GM18951 (cell line): ENCODE results near the gene ASH1L.
"Not testable (repeated sequence)": the region's sequence is repeated elsewhere in the genome, so short reads cannot be mapped to it uniquely, and the experiment has no call there.

Experiments used
- POLR2A ChIP-seq: IDR thresholded peaks from 4 replicates; pipeline ENCODE4 v1.6.1; 2011; ENCODE audit warnings: mild to moderate bottlenecking; ENCODE audit not compliant: insufficient read length, insufficient read depth; ENCODE audit errors: extremely low read depth
- in situ Hi-C: fragments of 300-500 bp; cut with MboI; formaldehyde crosslinking; loops from one replicate; pipeline ENCODE4 v1.12.0; 2022; ENCODE audit warnings: low sequenced_read_pairs, mixed read lengths, inconsistent platforms; ENCODE audit not compliant: unreplicated experiment

The ASH1L gene

DNA sequence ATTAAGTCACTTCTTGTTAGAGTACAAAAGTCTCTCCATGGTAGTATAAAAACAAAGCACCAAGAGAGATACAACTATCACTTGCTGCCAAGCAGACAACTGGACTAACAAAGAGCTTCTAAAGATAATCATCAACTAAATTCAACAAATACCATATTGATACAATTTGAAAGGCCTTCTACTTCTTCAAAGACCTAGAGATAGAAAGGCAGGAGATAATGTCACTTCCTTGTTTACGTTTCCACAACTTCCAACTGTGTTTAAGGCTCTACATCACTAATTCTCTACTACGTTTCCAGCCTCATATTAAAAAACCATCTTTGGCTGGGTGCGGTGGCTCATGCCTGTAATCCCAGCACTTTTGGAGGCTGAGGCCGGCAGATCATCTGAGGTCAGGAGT lies 104.5 kb downstream of the ASH1L start:
- TF ChIP-seq POLR2A, result no peak
- in situ Hi-C loops, result no loop called here

DNA sequence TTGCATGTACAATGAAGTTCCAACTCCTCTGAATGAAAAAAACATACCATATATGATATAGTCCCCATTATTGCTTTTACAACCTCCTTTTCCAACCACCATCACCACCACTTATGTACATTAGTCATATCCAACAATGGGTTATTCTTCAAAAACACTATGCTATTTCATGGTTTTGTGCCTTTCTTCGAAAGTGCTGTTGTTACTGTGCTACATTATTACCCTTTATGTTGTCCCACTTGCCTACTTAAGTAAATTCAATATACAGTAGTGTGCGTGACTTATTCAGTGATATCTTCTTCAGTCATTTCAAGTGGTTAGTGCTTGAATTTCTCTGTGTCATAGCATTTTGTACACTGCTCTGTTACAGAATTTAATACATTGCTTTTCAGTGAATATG lies 105.3 kb downstream of the ASH1L start:
- no peak for TF ChIP-seq POLR2A
- in situ Hi-C loops, result no loop called here

DNA sequence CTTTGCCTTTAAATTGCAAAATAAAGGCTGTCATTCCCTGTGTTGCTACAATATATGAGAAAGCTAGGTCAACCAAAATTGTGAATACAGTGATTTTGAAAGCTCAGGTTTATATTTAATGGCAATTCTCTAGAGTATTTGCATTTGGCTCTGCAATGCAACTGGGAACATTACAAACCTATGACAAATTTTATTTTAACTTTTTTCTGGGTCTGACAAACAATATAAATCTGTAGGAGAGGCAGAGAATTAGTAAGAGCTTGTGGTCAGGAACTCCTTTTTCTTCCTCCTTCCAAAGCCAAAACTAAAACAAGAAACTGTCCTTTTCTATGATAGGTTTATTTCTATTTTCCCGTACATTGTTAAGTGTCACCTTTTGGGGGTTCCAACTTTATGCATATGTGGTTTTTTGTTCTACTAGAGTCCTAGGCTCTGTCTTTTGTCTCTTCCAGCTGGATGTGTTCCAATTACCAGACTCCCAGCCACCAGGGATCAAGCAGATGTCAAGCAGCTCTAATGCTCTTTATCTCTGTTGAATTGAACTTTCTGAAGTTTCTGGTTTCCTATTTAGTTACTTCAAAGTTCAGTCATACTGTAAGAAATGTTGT lies 106.9 kb downstream of the ASH1L start:
- no peak for TF ChIP-seq POLR2A
- in situ Hi-C loops, result no loop called here

DNA sequence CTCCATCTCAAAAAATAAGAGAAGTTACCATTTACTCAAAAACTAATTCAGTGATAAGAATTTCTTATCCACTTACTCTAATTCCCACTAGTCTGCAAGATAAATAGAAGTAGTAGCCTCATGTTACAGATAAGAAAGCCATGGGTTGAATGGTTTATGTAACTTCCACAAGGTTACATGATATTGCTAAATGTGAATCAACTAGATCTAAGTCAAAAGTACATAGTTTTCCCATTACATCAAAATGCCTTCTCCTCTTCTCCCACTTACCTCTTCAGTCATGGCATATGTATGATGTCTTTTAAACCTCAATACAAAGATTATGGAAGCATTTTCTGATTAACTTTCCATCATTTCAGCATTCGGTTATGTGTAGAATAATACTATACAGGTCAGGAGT lies 108.5 kb downstream of the ASH1L start:
- in situ Hi-C loops, result no loop called here
- no peak for TF ChIP-seq POLR2A

DNA sequence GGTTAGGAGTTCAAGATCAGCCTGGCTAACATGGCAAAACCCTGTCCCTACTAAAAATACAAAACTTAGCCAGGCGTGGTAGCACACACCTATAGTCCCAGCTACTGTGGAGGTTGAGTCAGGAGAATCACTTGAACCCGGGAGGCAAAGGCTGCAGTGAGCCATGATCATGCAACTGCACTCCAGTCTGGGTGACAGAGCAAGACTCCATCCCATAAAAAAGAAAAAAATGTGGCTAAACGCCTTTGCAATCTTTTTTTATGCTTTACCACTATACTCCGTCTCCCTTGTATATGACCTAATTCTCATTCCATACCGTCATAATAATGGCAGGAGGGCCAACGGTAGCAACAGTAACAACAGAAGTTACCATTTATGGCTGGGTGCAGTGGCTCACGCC lies 109.5 kb downstream of the ASH1L start:
- no peak for TF ChIP-seq POLR2A
- in situ Hi-C loops, result no loop called here

DNA sequence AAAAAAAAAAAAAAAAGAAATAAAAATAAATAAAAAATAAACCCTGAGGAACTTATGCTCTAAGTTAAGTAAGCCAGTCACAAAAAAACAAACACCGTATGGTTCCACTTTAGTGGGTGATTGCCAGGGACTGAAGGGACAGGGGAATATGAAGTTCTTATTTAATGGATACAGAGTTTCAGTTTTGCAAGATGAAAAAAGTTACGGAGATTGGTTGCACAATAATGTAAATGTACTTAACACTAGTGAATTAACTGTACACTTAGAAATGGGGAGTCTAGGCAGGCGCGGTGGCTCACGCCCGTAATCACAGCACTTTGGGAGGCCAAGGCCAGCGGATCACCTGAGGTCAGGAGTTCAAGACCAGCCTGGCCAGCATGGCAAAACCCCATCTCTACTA lies 111.4 kb downstream of the ASH1L start:
- in situ Hi-C loops, result no loop called here
- TF ChIP-seq POLR2A, result no peak

DNA sequence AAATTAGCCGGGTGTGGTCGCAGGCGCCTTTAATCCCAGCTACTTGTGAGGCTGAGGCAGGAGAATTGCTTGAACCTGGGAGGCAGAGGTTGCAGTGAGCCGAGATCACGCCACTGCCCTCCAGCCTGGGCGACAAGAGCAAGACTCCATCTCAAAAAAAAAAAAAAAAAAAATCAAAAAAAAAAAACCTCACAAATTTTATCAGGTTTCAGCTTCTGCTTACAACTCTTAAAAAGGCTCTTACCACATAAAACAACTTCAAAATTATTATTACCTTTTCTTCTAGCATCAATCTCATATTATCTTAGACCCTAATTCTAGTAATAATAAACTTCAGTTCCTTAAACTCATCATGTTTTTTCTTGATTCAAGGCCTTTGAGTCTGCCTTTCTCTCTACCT lies 120.2 kb downstream of the ASH1L start:
- in situ Hi-C loops, result not testable (repeated sequence)

DNA sequence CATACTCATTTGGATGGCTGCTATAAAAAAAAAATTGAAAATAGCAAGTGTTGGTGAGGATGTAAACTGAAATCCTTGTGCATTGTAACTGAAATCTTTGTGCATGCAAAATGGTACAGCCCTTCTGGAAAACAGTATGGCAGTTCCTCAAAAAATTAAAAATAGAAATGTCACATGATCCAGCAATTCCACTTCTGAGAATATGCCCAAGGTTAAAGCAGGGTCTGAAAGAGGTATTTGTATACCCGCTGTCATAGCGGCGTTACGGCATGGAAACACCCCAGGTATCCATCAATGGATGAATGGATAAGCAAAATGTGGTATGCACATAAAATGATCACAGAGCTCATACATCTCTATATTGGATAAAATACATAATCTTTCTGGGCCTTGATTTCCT lies 125.2 kb downstream of the ASH1L start:
- TF ChIP-seq POLR2A, result no peak
- in situ Hi-C loops, result no loop called here

DNA sequence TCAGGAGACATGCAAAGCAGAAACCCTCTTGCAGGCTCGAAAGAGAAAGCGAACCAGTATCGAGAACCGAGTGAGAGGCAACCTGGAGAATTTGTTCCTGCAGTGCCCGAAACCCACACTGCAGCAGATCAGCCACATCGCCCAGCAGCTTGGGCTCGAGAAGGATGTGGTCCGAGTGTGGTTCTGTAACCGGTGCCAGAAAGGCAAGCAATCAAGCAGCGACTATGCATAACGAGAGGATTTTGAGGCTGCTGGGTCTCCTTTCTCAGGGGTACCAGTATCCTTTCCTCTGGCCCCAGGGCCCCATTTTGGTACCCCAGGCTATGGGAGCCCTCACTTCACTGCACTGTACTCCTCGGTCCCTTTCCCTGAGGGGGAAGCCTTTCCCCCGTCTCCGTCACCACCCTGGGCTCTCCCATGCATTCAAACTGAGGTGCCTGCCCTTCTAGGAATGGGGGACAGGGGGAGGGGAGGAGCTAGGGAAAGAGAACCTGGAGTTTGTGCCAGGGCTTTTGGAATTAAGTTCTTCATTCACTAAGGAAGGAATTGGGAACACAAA lies 128.7 kb downstream of the ASH1L start:
- in situ Hi-C loops, result not testable (repeated sequence)

DNA sequence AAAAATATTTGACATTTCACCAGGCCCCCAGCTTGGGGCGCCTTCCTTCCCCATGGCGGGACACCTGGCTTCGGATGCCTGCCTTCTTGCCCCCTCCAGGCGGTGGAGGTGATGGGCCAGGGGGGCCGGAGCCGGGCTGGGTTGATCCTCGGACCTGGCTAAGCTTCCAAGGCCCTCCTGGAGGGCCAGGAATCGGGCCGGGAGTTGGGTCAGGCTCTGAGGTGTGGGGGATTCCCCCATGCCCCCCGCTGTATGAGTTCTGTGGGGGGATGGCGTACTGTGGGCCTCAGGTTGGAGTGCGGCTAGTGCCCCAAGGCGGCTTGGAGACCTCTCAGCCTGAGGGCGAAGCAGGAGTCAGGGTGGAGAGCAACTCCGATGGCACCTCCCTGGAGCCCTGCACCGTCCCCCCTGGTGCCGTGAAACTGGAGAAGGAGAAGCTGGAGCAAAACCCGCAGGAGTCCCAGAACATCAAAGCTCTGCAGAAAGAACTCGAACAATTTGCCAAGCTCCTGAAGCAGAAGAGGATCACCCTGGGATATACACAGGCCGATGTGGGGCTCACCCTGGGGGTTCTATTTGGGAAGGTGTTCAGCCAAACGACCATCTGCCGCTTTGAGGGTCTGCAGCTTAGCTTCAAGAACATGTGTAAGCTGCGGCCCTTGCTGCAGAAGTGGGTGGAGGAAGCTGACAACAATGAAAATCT lies 129.3 kb downstream of the ASH1L start:
- in situ Hi-C loops, result not testable (repeated sequence)

DNA sequence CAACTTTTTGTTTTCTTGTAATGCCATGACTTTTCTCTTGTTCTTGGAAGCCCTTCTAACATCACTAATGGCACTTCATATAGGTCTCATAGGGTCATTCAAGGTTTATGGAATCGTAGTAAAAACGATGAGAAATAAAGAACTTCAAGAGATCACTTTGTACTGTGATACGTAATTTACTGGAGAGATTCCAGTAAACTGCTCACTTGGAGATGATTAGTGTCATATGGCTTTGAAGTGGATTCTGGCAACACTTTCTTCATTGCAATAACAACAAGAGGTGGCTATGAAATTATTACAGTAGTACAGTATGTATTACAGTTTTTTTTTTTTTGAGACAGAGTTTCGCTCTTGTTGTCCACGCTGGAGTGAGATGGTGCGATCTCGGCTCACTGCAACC lies 138.5 kb downstream of the ASH1L start:
- in situ Hi-C loops, result no loop called here
- no peak for TF ChIP-seq POLR2A

DNA sequence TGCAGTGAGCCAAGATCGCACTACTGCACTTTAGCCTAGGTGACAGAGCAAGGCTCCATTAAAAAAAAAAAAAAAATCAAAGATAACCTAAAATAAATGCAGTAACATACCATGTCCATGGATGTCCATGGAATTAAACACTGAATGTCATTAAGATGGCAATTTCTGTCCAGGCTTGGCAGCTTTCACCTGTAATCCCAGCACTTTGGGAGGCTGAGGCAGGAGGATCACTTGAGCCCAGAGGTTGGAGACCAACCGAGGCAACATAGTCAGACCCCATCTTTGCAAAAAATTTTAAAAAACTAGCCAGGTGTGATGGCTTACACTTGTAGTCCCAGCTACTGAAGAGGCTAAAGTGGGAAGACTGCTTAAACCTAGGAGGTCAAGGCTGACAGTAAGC lies 141.8 kb downstream of the ASH1L start:
- TF ChIP-seq POLR2A, result no peak
- in situ Hi-C loops, result no loop called here

DNA sequence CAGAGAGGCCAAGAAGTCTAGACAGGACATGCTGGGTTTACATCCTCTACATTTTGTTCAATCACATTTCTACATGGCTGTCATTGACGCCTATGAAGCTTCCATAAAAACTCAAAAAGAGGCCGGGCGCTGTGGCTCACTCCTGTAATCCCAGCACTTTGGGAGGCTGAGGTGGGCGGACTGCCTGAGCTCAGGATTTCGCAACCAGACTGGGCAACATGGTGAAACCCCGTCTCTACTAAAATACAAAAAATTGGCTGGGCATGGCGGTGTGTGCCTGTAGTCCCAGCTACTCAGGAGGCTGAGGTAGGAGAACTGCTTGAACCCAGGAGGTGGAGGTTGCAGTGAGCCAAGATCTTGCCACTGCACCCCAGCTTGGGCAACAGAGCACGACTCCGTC lies 150.8 kb downstream of the ASH1L start:
- in situ Hi-C loops, result not testable (repeated sequence)

DNA sequence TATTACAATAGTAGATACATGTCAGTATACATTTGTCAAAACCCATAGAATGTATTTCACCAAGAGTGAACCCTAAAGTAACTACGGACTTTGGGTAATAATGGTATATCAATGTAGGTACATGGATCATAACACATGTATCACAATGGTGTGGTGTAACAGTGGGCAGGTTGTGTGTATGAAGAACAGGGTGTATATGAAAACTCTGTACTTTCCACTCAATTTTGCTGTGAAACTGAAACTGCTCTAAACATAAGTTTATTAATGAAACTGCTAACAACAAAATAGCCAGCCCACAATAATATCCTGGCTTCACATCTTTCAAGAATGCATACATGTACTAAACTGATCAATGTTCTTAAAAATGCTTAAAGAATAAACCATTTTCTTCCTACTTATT lies 151.7 kb downstream of the ASH1L start:
- no peak for TF ChIP-seq POLR2A
- in situ Hi-C loops, result no loop called here
